CD4-positive, alpha-beta memory T cell (primary cell): ENCODE data around the gene ST6GALNAC5. TPM values are rescaled to one million over a fixed set of nuclear protein-coding genes. Genes with fewer than 3 reads are reported as not detected.
A peak's percentile ranks its signal among the peaks of the same experiment; 100 is the strongest.

Source experiments
- CTCF ChIA-PET: fragments of 350-600 bp; sonication (Branson Sonifier 250); formaldehyde crosslinking; loops from one replicate; lab custom pipeline; 2021; ENCODE audit warnings: inconsistent platforms; ENCODE audit not compliant: partially characterized antibody; lab: Charles Lee
- POLR2A ChIA-PET: fragments of 350-600 bp; sonication (Branson Sonifier 250); formaldehyde crosslinking; loops from one replicate; lab custom pipeline; 2021; ENCODE audit not compliant: partially characterized antibody; lab: Charles Lee
- DNase-seq, 5 donors: peaks; one replicate each; pipeline versions ENCODE4 v3.0.0 to v3.0.0-alpha.2; 2020 to 2022; ENCODE audit warnings: mixed read lengths in 1 of 5
- H3K27ac ChIP-seq: one replicate; pipeline ENCODE4 v1.7.0; 2013; ENCODE audit warnings: low read depth, low read length
- H3K27me3 ChIP-seq: 2 replicates; pipeline ENCODE4 v1.7.0; 2013; ENCODE audit warnings: mild to moderate bottlenecking, low read length, moderate library complexity; ENCODE audit not compliant: insufficient read depth
- H3K36me3 ChIP-seq: 2 replicates; pipeline ENCODE4 v1.7.0; 2013; ENCODE audit warnings: mild to moderate bottlenecking, low read length, moderate library complexity; ENCODE audit not compliant: insufficient read depth
- H3K4me1 ChIP-seq: 2 replicates; pipeline ENCODE4 v1.7.0; 2013; ENCODE audit warnings: mild to moderate bottlenecking, low read length, moderate library complexity; ENCODE audit not compliant: insufficient read depth
- H3K4me3 ChIP-seq, 2 donors: one replicate each; pipeline ENCODE4 v1.7.0; 2013; ENCODE audit warnings: low read length in 2 of 2, mild to moderate bottlenecking in 1 of 2
- H3K9me3 ChIP-seq, 2 donors: one replicate each; pipeline ENCODE4 v1.7.0; 2013; ENCODE audit warnings: low read length in 2 of 2, control low read depth in 1 of 2; ENCODE audit not compliant: control insufficient read depth in 1 of 2
- H3K27ac Mint-ChIP-seq, 7 donors: one replicate each; pipeline ENCODE4 v1.8.0; 2020 to 2021; ENCODE audit warnings: mixed read lengths in 7 of 7, mild to moderate bottlenecking in 6 of 7, inconsistent platforms in 3 of 7, moderate library complexity in 3 of 7
- H3K27me3 Mint-ChIP-seq, 2 donors: one replicate each; pipeline ENCODE4 v1.8.0; 2020 to 2021; ENCODE audit warnings: mixed read lengths in 2 of 2
- H3K36me3 Mint-ChIP-seq, 2 donors: one replicate each; pipeline ENCODE4 v1.8.0; 2020 to 2021; ENCODE audit warnings: mixed read lengths in 2 of 2, inconsistent platforms in 1 of 2, mild to moderate bottlenecking in 1 of 2
- H3K4me1 Mint-ChIP-seq, 4 donors: one replicate each; pipeline ENCODE4 v1.8.0; 2020 to 2021; ENCODE audit warnings: mixed read lengths in 4 of 4, mild to moderate bottlenecking in 1 of 4
- H3K4me3 Mint-ChIP-seq, 8 donors: one replicate each; pipeline ENCODE4 v1.8.0; 2020 to 2021; ENCODE audit warnings: mixed read lengths in 8 of 8, mild to moderate bottlenecking in 7 of 8, moderate library complexity in 6 of 8, inconsistent platforms in 3 of 8
- H3K9me3 Mint-ChIP-seq, 8 donors: one replicate each; pipeline ENCODE4 v1.8.0; 2020 to 2021; ENCODE audit warnings: mixed read lengths in 8 of 8, mild to moderate bottlenecking in 5 of 8, inconsistent platforms in 3 of 8, moderate library complexity in 1 of 8
- intact Hi-C: fragments of 100-400 bp; cut with micrococcal nuclease; formaldehyde crosslinking; loops from one replicate; pipeline ENCODE4 v1.15.1; 2023
- polyA plus RNA-seq, 2 donors: library from polyadenylated mRNA; unstranded; fragments of 300-500 nt; fragmentation: Illumina TruSeq; gene quantifications; one replicate each; pipeline ENCODE4 v1.2.3, GENCODE V29; 2021
- total RNA-seq, 2 experiments: library from RNA; stranded (reverse); gene quantifications; one replicate each; pipeline ENCODE4 v1.2.3, GENCODE V29; 2021

ST6GALNAC5 gene
- total and polyA plus RNA-seq, 4 experiments from 2014 or later: 0.10 TPM; not detected in 3

GRCh38 chr1:76865696-76866286, 1.5 kb upstream of the ST6GALNAC5 start:
- ChIA-PET CTCF (no interaction called here), POLR2A (no interaction called here)
- no peak overlapping the region for H3K4me3 Mint-ChIP-seq
- Histone ChIP-seq H3K27ac (no peak overlapping the region), H3K27me3 (peaks cover 18% of the 10 kb centered on the region), H3K9me3 (no peaks in the 10 kb centered on the region), H3K4me3 (no peak overlapping the region), H3K4me1 (peaks cover 5% of the 10 kb centered on the region), H3K36me3 (no peaks in the 10 kb centered on the region)
- no peak overlapping the region for H3K27ac Mint-ChIP-seq
- intact Hi-C loops: no loop called here
- H3K4me1 Mint-ChIP-seq: peaks cover 0 to 20% (median 6%) of the 10 kb centered on the region in 4 donors
- H3K36me3 Mint-ChIP-seq: no peaks in the 10 kb centered on the region
- DNase-seq: no peak
- H3K27me3 Mint-ChIP-seq: peaks cover 29% of the 10 kb centered on the region in 2 donors
- no peaks in the 10 kb centered on the region for H3K9me3 Mint-ChIP-seq

GRCh38 chr1:76866566-76866965, 714 bp upstream of the ST6GALNAC5 start:
- Histone ChIP-seq H3K27ac (no peak overlapping the region), H3K4me1 (peaks cover 5% of the 10 kb centered on the region), H3K36me3 (no peaks in the 10 kb centered on the region), H3K4me3 (no peak overlapping the region), H3K27me3 (peaks cover 20% of the 10 kb centered on the region), H3K9me3 (no peaks in the 10 kb centered on the region)
- no peak for DNase-seq
- intact Hi-C loops: no loop called here
- Mint-ChIP-seq H3K4me1 (peaks cover 0 to 20% (median 6%) of the 10 kb centered on the region in 4 donors), H3K9me3 (no peaks in the 10 kb centered on the region), H3K36me3 (no peaks in the 10 kb centered on the region), H3K4me3 (peak overlapping the region in 1 of 8 donors; percentile 26), H3K27me3 (peaks cover 29 to 30% of the 10 kb centered on the region in 2 donors), H3K27ac (no peak overlapping the region)
- POLR2A ChIA-PET: no interaction called here
- CTCF ChIA-PET: no interaction called here

GRCh38 chr1:76868154-76868882, 1.0 kb downstream of the ST6GALNAC5 start:
- Histone ChIP-seq H3K4me1 (peaks cover 5% of the 10 kb centered on the region), H3K27me3 (peaks cover 20% of the 10 kb centered on the region), H3K27ac (no peak overlapping the region), H3K4me3 (peak overlapping the region in 1 of 2 donors; percentile 36), H3K9me3 (no peaks in the 10 kb centered on the region), H3K36me3 (no peaks in the 10 kb centered on the region)
- H3K4me1 Mint-ChIP-seq: peaks cover 0 to 20% (median 6%) of the 10 kb centered on the region in 4 donors
- ChIA-PET CTCF (no interaction called here), POLR2A (no interaction called here)
- no peak for DNase-seq
- intact Hi-C loops: no loop called here
- H3K4me3 Mint-ChIP-seq: peak overlapping the region; percentile 55 to 86 (median 74)
- peaks cover 26 to 33% of the 10 kb centered on the region in 2 donors for H3K27me3 Mint-ChIP-seq
- H3K36me3 Mint-ChIP-seq: no peaks in the 10 kb centered on the region
- H3K27ac Mint-ChIP-seq: no peak overlapping the region
- H3K9me3 Mint-ChIP-seq: peaks cover 0 to 3% (median 0%) of the 10 kb centered on the region in 8 donors

- CTCF ChIA-PET: no interaction called here
- intact Hi-C loops: no loop called here
- peaks cover 0 to 20% (median 6%) of the 10 kb centered on the region in 4 donors for H3K4me1 Mint-ChIP-seq
These were observed 1.6 kb downstream of the ST6GALNAC5 start for GRCh38 chr1:76868916-76869315.

GRCh38 chr1:76870037-76870436, 2.8 kb downstream of the ST6GALNAC5 start:
- CTCF ChIA-PET: no interaction called here

More at GRCh38 chr1:76868916-76869315, 1.6 kb downstream of the ST6GALNAC5 start:
- Histone ChIP-seq H3K27ac (no peak overlapping the region), H3K4me3 (no peak overlapping the region), H3K27me3 (peaks cover 20% of the 10 kb centered on the region), H3K36me3 (no peaks in the 10 kb centered on the region), H3K9me3 (no peaks in the 10 kb centered on the region), H3K4me1 (peaks cover 5% of the 10 kb centered on the region)
- Mint-ChIP-seq H3K27ac (no peak overlapping the region), H3K27me3 (peaks cover 26 to 34% of the 10 kb centered on the region in 2 donors), H3K9me3 (peaks cover 0 to 3% (median 0%) of the 10 kb centered on the region in 8 donors), H3K4me3 (peak overlapping the region in 7 of 8 donors; percentile 29 to 71 (median 54)), H3K36me3 (no peaks in the 10 kb centered on the region)
- DNase-seq: no peak
- POLR2A ChIA-PET: no interaction called here

GRCh38 chr1:76871355-76871974, 4.2 kb downstream of the ST6GALNAC5 start:
- no peaks in the 10 kb centered on the region for H3K36me3 ChIP-seq
- Mint-ChIP-seq H3K36me3 (no peaks in the 10 kb centered on the region), H3K4me1 (peaks cover 0 to 20% (median 6%) of the 10 kb centered on the region in 4 donors), H3K27me3 (peaks cover 14 to 19% of the 10 kb centered on the region in 2 donors), H3K4me3 (no peak overlapping the region), H3K9me3 (peaks cover 0 to 3% (median 0%) of the 10 kb centered on the region in 8 donors), H3K27ac (no peak overlapping the region)
- intact Hi-C loops: no loop called here
- H3K27ac ChIP-seq: no peak overlapping the region
- H3K9me3 ChIP-seq: no peaks in the 10 kb centered on the region
- peaks cover 5% of the 10 kb centered on the region for H3K4me1 ChIP-seq
- H3K4me3 ChIP-seq: no peak overlapping the region
- peaks cover 12% of the 10 kb centered on the region for H3K27me3 ChIP-seq
- DNase-seq: no peak
- POLR2A ChIA-PET: no interaction called here
- CTCF ChIA-PET: no interaction called here

More at GRCh38 chr1:76870037-76870436, 2.8 kb downstream of the ST6GALNAC5 start:
- Mint-ChIP-seq H3K27me3 (peaks cover 24 to 32% of the 10 kb centered on the region in 2 donors), H3K4me3 (no peak overlapping the region), H3K4me1 (peaks cover 0 to 20% (median 6%) of the 10 kb centered on the region in 4 donors), H3K9me3 (peaks cover 0 to 3% (median 0%) of the 10 kb centered on the region in 8 donors), H3K36me3 (no peaks in the 10 kb centered on the region), H3K27ac (no peak overlapping the region)
- Histone ChIP-seq H3K4me1 (peaks cover 5% of the 10 kb centered on the region), H3K36me3 (no peaks in the 10 kb centered on the region), H3K27ac (no peak overlapping the region), H3K27me3 (peaks cover 20% of the 10 kb centered on the region), H3K4me3 (no peak overlapping the region), H3K9me3 (no peaks in the 10 kb centered on the region)
- intact Hi-C loops: no loop called here
- no peak for DNase-seq
- POLR2A ChIA-PET: no interaction called here

GRCh38 chr1:76872944-76873343, 5.7 kb downstream of the ST6GALNAC5 start:
- Histone ChIP-seq H3K4me3 (no peak overlapping the region), H3K36me3 (no peaks in the 10 kb centered on the region), H3K4me1 (no peaks in the 10 kb centered on the region), H3K27ac (no peak overlapping the region), H3K27me3 (peaks cover 3% of the 10 kb centered on the region), H3K9me3 (no peaks in the 10 kb centered on the region)
- H3K4me3 Mint-ChIP-seq: peak overlapping the region in 1 of 8 donors; percentile 31
- H3K36me3 Mint-ChIP-seq: no peaks in the 10 kb centered on the region
- CTCF ChIA-PET: no interaction called here
- POLR2A ChIA-PET: no interaction called here
- DNase-seq: no peak
- H3K27me3 Mint-ChIP-seq: peaks cover 13% of the 10 kb centered on the region in 2 donors
- no peak overlapping the region for H3K27ac Mint-ChIP-seq
- H3K9me3 Mint-ChIP-seq: peaks cover 0 to 6% (median 0%) of the 10 kb centered on the region in 8 donors
- intact Hi-C loops: no loop called here
- H3K4me1 Mint-ChIP-seq: peaks cover 0 to 13% (median 4%) of the 10 kb centered on the region in 4 donors
